GM19372 (cell line): ENCODE measurements around the gene ZBTB42.
"Not testable (repeated sequence)": the region's sequence is repeated elsewhere in the genome, so short reads cannot be mapped to it uniquely, and the experiment has no call there.

Experiments used
- ATAC-seq: cut with Tn5 transposase; IDR thresholded peaks from one replicate; pipeline ENCODE4 v1.9.1; 2021; ENCODE audit warnings: mild to moderate bottlenecking, low read depth, moderate library complexity; ENCODE audit not compliant: unreplicated experiment

The ZBTB42 gene

GRCh38 chr14:104805326-104805678, 4.4 kb downstream of the ZBTB42 start:
- ATAC-seq: no peak

DNA sequence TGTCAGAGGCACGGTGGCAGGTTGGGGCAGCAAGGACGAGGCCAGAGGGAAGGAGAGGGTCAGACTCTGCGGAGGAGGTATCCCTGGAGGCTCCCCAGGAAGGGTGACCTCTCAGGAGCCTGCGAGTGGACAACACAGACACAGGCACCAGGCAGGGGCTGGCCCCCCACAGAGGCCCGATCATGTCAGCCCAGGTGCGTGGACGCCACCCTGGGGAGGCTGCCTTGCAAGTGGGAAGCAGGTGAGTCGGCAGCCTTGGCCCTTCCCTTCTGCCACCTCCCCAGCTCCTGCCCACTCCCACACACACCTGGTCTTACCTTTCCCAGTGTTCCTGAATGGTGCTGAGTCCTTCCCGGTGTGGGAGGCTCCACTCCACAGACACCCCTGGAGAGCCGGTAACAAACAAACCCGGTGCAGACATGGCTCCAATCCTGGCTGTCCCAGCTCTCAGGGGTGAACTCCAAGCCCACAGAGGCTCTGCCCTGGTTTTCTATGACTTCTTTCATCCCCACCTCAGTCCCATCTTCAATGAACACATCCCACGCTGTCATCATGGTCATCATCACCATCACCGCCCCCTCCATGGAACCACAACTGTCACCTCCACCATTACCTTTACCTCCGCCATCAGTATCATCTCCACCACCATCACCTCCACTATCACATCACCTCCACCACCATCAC, 5.2 kb downstream of the ZBTB42 start:
- ATAC-seq: no peak

- no peak for ATAC-seq
These were observed 5.9 kb downstream of the ZBTB42 start for GRCh38 chr14:104806625-104807465.

- no peak for ATAC-seq
These were observed 7.6 kb downstream of the ZBTB42 start for GRCh38 chr14:104808456-104808855.

GRCh38 chr14:104810316-104810715, 9.4 kb downstream of the ZBTB42 start:
- ATAC-seq: no peak

DNA sequence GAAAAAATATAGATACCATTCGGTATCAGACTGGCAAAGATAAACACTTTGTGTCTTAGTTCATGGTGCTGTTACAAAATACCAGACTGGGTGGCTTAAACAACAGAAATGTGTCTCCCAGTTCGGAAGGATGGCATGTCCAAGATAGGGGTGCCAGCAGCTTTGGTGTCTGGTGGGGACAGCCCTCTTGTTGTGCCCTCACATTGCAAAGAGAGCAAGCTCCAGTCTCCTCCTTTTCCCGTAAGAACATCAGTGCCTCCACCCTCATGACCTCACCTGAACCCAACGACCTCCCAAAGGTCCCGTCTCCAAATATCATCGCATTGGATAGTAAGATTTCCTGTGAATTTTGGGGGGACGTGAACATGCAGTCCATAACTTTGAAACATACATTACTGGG, 12.4 kb downstream of the ZBTB42 start:
- ATAC-seq: no peak

- ATAC-seq: not testable (repeated sequence)
These were observed 13.8 kb downstream of the ZBTB42 start for GRCh38 chr14:104814701-104815100.

DNA sequence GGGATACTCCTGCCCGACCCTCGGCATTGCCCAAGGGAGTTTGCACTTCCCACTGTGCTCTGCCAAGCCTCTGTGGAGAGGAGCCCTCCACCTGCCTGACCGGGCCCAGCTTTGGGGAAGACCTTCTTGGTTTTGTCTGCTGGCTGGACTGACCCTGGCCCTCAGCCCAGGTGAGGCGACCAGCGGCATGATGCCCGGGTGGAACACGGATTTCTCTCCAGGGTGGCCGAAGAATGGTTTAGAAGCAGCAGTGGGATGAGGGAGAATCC, 15.6 kb downstream of the ZBTB42 start:
- ATAC-seq: no peak

DNA sequence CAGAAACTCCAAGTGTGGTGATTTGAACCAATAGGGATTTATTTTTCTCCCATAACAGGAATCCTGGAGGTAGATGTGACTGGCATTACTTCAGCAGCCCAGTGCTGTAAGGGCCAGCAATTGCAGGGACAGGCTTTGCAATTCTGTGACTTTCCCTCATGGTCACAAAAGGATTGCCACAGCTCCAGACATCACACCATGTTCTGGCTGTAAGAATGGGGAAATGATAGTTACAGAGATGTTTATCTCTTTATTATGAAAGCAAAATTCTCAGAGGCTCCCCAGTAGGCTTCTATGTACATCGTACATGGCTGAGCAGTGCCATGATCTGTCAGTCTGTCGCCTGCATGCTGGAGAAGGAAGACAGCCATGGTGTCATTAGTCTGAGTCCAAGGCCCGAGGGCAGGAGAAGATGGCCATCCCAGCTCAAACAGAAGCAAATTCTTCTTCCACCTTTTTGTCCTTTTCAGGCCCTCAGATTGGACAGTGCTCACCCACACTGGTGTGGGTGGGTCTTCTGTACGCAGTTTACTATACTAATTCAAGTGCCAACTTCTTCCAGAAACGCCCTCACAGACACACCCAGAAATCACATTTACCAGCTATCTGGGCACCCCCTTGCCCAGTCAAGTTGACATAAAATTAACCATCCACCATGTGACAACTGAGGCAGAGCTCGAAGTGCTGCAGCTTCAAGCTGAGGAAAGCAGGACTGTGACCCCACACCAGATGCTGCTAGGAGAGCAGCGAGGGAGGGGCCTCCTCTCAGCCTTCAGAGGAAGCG, 17.2 kb downstream of the ZBTB42 start:
- ATAC-seq: no peak

GRCh38 chr14:104818714-104819161, 17.8 kb downstream of the ZBTB42 start:
- ATAC-seq: no peak

GRCh38 chr14:104819361-104819781, 18.5 kb downstream of the ZBTB42 start:
- no peak for ATAC-seq

DNA sequence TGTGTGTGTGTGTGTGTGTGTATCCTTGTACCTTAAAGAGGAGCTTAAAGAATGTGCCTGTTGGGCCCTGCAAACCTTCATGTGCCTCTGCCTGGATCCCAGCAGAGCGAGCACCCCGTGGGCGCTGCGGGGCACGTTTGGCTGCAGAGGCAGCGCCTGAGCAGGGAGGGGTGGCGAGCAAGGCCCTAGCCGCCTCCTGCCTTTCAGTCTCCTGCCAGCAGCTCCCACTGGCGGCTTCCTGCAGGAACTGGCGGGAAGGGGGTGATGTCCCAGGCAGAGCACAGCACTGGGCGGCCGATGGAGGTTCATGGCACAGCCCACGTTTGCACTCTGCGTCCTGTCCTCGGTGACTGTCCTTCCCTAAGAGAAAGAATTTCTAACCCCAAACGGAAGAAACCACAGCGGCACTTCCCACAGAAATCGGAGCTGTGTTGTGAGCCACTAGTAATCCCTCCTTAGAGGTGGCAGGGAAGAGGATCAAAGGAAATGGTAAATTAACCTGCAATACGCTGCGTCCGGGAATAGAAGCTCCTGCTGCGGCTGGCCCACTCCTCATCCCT, 19.8 kb downstream of the ZBTB42 start:
- ATAC-seq: no peak

DNA sequence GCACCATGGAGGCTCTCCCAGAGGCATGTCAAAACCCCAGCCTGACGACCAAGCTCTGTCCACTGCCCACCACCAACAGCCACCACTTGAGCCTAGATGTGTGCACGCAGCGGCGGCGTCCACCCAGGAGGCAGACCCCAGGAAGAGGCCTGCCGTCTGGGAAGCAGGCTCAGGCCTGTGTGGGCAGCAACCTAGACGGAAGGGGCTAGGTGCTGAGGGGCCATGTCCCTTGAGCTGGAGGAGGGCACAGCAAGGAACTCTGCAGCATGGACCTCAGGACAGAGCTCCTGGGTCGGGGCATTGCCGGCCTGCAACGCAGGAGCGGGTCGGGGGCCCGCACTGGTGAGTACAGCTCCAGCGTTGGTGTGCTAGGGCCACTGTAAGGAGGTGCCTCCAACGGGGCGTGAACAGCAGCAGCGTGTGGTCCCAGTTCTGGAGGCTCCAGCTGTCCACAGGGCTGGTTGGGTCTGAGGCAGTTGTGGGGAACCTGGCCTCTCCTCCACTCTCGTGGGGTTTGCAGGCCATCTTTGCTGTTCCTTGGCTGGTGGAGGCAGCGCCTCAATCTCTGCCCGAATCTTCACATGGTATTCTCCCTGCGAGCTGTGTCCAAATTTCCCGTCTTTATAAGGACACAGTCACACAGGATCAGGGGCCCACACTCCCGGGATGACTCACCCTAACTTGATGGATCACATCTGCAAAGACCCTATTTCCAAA, 20.5 kb downstream of the ZBTB42 start:
- no peak for ATAC-seq

GRCh38 chr14:104821971-104822608, 21.2 kb downstream of the ZBTB42 start:
- no peak for ATAC-seq

DNA sequence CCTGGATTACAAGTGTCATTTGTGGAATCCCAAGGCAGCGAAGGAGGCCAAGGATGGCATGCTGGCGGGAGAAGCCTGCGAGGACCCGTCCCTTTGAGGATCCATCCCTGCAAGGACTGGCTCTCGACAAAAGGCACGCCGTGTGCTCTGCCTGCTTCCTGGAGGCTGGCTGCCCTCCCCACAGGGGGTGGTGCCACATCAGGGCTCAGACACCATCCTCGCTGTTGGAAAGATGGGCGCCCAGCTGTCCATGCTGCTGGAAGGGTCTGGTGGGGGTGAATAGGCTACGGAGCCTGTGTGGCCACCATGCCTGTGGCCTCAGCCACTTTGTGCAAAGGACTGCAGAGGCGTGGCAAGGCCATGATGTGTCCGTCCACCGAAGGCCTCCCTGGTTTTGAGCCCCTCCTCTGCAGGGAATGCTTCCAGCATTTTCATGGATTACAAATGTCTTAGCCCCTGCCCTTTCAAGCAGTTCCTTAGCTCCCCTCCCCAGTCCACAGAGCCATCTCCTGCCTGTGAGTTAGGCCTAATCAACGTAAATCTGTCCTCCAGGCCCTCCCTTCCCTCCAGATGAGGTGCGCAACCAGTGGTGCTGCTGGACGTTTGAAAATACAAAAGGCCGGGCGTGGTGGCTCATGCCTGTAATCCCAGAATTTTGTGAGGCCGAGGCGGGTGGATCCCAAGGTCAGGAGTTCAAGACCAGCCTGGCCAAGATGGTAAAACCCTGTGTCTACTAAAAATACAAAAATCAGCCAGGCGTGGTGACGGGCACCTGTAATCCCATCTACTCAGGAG, 22.1 kb downstream of the ZBTB42 start:
- no peak for ATAC-seq

GRCh38 chr14:104824353-104824997, 23.6 kb downstream of the ZBTB42 start:
- ATAC-seq: no peak

DNA sequence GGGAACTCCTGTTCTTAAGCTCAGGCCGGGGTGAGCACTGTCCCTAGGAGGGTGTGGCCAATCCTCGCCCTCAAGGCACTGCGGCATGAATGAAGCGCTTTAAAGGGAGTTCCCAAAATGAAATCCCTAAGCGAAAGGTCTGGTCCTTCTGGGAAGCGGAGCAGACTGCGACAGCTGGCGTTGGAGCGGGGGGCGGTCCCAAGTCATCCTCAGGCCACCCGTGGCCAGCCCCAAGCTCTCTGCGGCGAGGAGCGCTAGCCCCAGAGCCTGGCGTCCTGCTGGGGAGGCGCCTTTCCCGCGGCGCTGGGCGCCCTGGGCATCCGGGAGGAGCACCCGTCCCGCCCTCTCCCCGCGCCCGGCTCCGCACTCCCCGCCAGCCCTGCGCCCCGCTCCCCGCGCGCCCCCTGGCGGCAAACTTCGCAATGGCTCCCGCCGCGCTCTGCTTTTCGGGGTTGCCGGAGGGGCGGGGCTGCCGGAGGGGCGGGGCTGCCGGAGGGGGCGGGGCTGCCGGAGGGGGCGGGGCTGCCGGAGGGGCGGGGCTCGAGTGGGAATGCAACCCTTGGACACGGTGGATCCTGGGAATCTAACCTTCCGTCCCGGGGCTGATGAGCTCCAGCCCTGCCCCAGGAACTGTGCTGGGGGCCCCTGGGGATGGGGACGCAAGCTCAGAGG, 25.4 kb downstream of the ZBTB42 start:
- peak; percentile 77 for ATAC-seq

DNA sequence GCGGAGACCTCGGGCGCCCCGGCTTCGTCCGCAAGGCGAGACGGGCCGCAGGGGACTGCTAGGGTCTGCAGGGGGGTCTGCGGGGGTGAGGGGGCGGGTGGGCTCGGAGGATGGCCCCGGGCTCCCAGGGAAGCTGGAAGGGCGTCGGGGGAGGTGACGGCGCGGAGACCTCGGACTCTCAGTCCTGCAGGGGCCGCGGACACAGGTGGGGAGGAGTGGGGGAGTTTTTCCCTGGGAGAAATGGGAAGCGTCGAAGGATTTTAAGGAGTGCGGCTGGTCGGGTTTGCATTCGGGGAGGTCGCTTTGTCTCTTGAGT, 25.9 kb downstream of the ZBTB42 start:
- no peak for ATAC-seq
